ENCODE measurements around the gene CLDND1.

DNA sequence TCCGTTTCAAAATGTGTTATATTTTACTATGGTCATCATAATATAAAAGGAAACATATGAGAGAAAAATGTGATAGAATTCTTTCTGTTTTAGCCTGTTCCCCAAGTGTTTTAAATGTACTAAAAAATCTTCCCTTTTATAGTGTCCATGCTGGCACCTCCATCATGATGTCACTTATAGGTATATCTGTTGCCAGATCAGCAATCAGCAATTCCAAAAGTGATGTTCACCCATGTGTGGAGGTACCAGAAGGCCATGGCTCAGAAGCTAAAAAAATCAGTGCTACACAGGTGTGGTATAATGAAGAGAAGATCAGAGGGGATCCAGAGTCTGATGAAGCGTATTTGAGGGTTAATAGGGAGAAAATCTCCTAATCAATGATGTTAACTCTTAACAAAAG is 8.0 kb upstream of the CLDND1 start:
- TF ChIP-seq POLR2AphosphoS5 (IDR thresholded peaks at IDR 0.05) = no peak
- no peak for TF ChIP-seq POLR2A (IDR thresholded peaks at IDR 0.05; ENCODE audit: low read depth)
- TF ChIP-seq, protein P1, sequence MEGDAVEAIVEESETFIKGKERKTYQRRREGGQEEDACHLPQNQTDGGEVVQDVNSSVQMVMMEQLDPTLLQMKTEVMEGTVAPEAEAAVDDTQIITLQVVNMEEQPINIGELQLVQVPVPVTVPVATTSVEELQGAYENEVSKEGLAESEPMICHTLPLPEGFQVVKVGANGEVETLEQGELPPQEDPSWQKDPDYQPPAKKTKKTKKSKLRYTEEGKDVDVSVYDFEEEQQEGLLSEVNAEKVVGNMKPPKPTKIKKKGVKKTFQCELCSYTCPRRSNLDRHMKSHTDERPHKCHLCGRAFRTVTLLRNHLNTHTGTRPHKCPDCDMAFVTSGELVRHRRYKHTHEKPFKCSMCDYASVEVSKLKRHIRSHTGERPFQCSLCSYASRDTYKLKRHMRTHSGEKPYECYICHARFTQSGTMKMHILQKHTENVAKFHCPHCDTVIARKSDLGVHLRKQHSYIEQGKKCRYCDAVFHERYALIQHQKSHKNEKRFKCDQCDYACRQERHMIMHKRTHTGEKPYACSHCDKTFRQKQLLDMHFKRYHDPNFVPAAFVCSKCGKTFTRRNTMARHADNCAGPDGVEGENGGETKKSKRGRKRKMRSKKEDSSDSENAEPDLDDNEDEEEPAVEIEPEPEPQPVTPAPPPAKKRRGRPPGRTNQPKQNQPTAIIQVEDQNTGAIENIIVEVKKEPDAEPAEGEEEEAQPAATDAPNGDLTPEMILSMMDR (IDR thresholded peaks at IDR 0.05) = no peak
